HL-60 (cell line): ENCODE results near the gene EGFR.

ENCODE experiments used
- DNase-seq, 2 experiments: peaks; one replicate each; pipeline ENCODE4 v3.0.0-alpha.2; 2010 to 2020; ENCODE audit warnings: low read depth in 1 of 2, low spot score in 1 of 2
- H3K27ac ChIP-seq: fragments of 250-450 bp; sonication (Bioruptor Pico); replicated peaks from 2 replicates; pipeline ENCODE4 v1.5.1; 2020; ENCODE audit warnings: mild to moderate bottlenecking, moderate library complexity
- H3K27me3 ChIP-seq: fragments of 250-450 bp; sonication (Bioruptor Pico); 2 replicates; pipeline ENCODE4 v1.5.1; 2021; ENCODE audit warnings: mild to moderate bottlenecking, moderate library complexity; ENCODE audit not compliant: insufficient read depth, poor library complexity, severe bottlenecking
- H3K4me3 ChIP-seq: replicated peaks from 2 replicates; pipeline ENCODE4 v1.5.1; 2011; ENCODE audit warnings: mild to moderate bottlenecking, control low read depth, low read length; ENCODE audit not compliant: insufficient read depth
- GABPA ChIP-seq: IDR thresholded peaks from 2 replicates; pipeline ENCODE4 v1.6.1; 2012; ENCODE audit warnings: low read depth
- POLR2AphosphoS5 ChIP-seq: IDR thresholded peaks from 2 replicates; pipeline ENCODE4 v1.6.1; 2012; ENCODE audit warnings: low read depth
- SPI1 ChIP-seq: IDR thresholded peaks from 2 replicates; pipeline ENCODE4 v1.6.1; 2012; ENCODE audit warnings: low read depth, mild to moderate bottlenecking, borderline replicate concordance
- TF ChIP-seq, protein P1 (sequence below): IDR thresholded peaks from 2 replicates; pipeline ENCODE4 v1.6.1; 2012; ENCODE audit warnings: low read depth; ENCODE audit not compliant: insufficient replicate concordance
- TF ChIP-seq, protein P2 (sequence below): IDR thresholded peaks from one replicate; pipeline ENCODE4 v1.5.1; 2011; ENCODE audit warnings: low read length, control low read depth, inconsistent platforms; ENCODE audit not compliant: insufficient read depth

The EGFR gene

DNA sequence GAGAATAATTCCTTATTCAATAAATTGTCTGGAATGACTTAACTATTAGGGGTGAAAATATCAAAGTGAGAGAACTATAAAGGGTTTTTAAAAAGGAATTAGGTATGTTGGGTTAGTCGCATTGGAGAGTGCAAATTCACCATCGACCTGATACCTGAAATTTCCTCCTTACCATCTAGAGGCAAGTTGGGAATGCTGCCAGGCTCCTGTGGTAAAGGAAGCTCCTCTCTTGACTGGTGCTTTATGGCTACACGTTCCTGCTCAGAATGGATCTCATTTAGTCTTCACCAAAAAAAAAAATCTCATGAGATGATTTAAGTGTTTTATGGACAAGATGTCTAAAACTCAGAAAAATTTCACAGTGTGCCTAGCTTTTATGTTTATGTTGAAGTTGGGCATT, 129.8 kb downstream of the EGFR start:
- Histone ChIP-seq H3K4me3 (no peak overlapping the region), H3K27ac (no peak overlapping the region), H3K27me3 (no peaks in the 10 kb centered on the region)
- no peak for DNase-seq
- TF ChIP-seq GABPA: no peak
- TF ChIP-seq SPI1: no peak
- TF ChIP-seq, protein P1, sequence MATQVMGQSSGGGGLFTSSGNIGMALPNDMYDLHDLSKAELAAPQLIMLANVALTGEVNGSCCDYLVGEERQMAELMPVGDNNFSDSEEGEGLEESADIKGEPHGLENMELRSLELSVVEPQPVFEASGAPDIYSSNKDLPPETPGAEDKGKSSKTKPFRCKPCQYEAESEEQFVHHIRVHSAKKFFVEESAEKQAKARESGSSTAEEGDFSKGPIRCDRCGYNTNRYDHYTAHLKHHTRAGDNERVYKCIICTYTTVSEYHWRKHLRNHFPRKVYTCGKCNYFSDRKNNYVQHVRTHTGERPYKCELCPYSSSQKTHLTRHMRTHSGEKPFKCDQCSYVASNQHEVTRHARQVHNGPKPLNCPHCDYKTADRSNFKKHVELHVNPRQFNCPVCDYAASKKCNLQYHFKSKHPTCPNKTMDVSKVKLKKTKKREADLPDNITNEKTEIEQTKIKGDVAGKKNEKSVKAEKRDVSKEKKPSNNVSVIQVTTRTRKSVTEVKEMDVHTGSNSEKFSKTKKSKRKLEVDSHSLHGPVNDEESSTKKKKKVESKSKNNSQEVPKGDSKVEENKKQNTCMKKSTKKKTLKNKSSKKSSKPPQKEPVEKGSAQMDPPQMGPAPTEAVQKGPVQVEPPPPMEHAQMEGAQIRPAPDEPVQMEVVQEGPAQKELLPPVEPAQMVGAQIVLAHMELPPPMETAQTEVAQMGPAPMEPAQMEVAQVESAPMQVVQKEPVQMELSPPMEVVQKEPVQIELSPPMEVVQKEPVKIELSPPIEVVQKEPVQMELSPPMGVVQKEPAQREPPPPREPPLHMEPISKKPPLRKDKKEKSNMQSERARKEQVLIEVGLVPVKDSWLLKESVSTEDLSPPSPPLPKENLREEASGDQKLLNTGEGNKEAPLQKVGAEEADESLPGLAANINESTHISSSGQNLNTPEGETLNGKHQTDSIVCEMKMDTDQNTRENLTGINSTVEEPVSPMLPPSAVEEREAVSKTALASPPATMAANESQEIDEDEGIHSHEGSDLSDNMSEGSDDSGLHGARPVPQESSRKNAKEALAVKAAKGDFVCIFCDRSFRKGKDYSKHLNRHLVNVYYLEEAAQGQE: no peak
- no peak for TF ChIP-seq POLR2AphosphoS5
- TF ChIP-seq, protein P2, sequence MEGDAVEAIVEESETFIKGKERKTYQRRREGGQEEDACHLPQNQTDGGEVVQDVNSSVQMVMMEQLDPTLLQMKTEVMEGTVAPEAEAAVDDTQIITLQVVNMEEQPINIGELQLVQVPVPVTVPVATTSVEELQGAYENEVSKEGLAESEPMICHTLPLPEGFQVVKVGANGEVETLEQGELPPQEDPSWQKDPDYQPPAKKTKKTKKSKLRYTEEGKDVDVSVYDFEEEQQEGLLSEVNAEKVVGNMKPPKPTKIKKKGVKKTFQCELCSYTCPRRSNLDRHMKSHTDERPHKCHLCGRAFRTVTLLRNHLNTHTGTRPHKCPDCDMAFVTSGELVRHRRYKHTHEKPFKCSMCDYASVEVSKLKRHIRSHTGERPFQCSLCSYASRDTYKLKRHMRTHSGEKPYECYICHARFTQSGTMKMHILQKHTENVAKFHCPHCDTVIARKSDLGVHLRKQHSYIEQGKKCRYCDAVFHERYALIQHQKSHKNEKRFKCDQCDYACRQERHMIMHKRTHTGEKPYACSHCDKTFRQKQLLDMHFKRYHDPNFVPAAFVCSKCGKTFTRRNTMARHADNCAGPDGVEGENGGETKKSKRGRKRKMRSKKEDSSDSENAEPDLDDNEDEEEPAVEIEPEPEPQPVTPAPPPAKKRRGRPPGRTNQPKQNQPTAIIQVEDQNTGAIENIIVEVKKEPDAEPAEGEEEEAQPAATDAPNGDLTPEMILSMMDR: no peak

DNA sequence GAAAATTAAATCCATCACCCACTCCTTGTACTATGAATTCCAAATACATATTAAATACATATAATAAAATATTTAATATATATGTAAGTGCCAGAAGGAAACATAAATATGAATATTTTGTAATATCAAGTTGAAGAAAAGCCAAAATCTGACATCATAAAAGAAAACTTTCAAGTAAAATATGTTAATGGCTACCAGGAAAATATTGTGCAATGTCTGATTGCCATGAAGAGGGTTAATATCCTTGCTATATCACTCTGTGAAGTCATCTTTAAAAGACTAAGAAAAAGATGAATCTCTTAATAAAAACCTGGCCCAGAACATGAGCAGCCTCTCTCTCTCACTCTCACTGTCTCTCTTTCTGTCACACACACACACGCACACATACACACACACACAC, 130.2 kb downstream of the EGFR start:
- TF ChIP-seq GABPA: no peak
- TF ChIP-seq SPI1: no peak
- Histone ChIP-seq H3K27me3 (no peaks in the 10 kb centered on the region), H3K27ac (no peak overlapping the region), H3K4me3 (no peak overlapping the region)
- no peak for DNase-seq

DNA sequence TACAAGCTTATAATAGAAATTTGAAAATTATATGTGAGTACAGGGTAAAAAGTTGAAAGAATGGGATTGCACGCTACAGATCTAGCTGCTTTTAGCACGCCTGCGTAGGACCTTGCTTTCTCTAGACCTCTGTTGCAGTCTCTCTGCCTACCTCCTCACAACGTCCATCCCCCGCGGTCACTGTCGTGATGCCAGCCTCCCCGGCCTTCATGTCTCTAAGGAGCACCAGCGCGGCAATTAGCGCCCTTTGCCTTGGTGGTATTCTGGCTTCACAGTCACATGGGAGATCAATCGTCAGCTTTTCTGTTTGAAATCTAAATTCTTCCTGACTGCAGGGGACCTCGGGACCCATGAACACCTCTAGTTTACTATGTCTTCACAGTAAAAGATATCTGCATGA, 131.3 kb downstream of the EGFR start:
- Histone ChIP-seq H3K4me3 (no peak overlapping the region), H3K27ac (no peak overlapping the region), H3K27me3 (no peaks in the 10 kb centered on the region)
- no peak for TF ChIP-seq SPI1
- TF ChIP-seq, protein P2: no peak
- TF ChIP-seq GABPA: no peak
- TF ChIP-seq POLR2AphosphoS5: no peak
- TF ChIP-seq, protein P1: no peak
- DNase-seq: no peak

DNA sequence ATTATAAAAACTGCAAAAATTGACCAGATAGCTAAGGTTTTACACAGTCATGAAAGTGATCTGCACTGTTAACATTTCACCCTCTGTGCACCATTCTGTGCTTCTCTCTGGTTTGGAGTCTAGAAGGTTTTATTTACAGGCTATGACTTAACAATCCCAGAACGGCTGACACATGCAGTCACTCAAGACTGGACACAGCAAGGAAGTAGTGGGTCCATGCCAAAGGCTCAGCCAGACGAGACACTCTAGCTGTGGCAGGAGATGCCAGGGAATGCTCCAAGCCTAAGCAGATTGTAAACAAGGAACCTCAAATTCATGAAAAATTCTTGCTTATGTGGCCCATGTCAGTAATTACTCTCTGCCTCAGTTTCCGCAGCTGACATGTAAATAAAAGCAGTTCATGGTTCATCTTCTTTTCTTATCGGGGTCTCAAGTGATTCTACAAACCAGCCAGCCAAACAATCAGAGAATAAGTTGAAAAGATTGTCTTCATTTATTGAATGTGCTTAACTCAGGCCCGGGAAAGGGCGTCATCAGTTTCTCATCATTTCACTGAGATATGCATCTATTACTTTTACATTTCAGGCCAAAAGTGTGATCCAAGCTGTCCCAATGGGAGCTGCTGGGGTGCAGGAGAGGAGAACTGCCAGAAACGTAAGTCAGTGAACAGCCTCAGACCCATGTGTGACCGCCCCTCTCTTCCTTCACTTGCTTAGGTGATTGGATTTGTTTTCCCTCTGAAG, 132.1 kb downstream of the EGFR start:
- TF ChIP-seq POLR2AphosphoS5: no peak
- no peak for TF ChIP-seq SPI1
- TF ChIP-seq, protein P2: no peak
- TF ChIP-seq, protein P1: no peak
- no peak for TF ChIP-seq GABPA
- Histone ChIP-seq H3K27me3 (no peaks in the 10 kb centered on the region), H3K4me3 (no peak overlapping the region), H3K27ac (no peak overlapping the region)
- no peak for DNase-seq
